Skeletal muscle satellite cell (primary cell): ENCODE measurements around the gene TMC1.

ENCODE experiments used
- H3K27me3 ChIP-seq: 2 replicates; pipeline ENCODE4 v1.7.0; 2013; ENCODE audit warnings: low read length; ENCODE audit not compliant: control insufficient read depth, insufficient read depth
- H3K36me3 ChIP-seq: 2 replicates; pipeline ENCODE4 v1.7.0; 2013; ENCODE audit warnings: mild to moderate bottlenecking, control low read depth, low read length; ENCODE audit not compliant: insufficient read depth
- H3K4me1 ChIP-seq: 2 replicates; pipeline ENCODE4 v1.7.0; 2013; ENCODE audit warnings: low read length; ENCODE audit not compliant: control insufficient read depth, insufficient read depth
- H3K4me2 ChIP-seq: 2 replicates; pipeline ENCODE4 v1.7.0; 2013; ENCODE audit warnings: mild to moderate bottlenecking, low read length
- H3K4me3 ChIP-seq: 2 replicates; pipeline ENCODE4 v1.7.0; 2013; ENCODE audit warnings: low read length
- H3K9ac ChIP-seq: 2 replicates; pipeline ENCODE4 v1.7.0; 2013; ENCODE audit warnings: mild to moderate bottlenecking, low read depth, low read length, moderate library complexity
- H3K9me3 ChIP-seq: replicated peaks from 2 replicates; pipeline ENCODE4 v1.7.0; 2013; ENCODE audit warnings: mild to moderate bottlenecking, control low read depth, low read length

Gene TMC1

GRCh38 chr9:72552356-72552755 lies 30.9 kb downstream of the TMC1 start:
- H3K9me3 ChIP-seq, result no peaks in the 10 kb centered on the region
- H3K4me3 ChIP-seq, result no peak overlapping the region
- peaks cover 20% of the 10 kb centered on the region for H3K4me1 ChIP-seq
- no peak overlapping the region for H3K4me2 ChIP-seq
- no peaks in the 10 kb centered on the region for H3K27me3 ChIP-seq
- H3K9ac ChIP-seq, result no peak overlapping the region
- no peaks in the 10 kb centered on the region for H3K36me3 ChIP-seq

- Histone ChIP-seq H3K4me3 (no peak overlapping the region), H3K36me3 (no peaks in the 10 kb centered on the region), H3K9ac (peak overlapping the region; percentile 67), H3K4me2 (peak overlapping the region; percentile 26), H3K9me3 (no peaks in the 10 kb centered on the region), H3K4me1 (peaks cover 32% of the 10 kb centered on the region), H3K27me3 (no peaks in the 10 kb centered on the region)
Measured at GRCh38 chr9:72554221-72554641, 32.8 kb downstream of the TMC1 start.

- no peaks in the 10 kb centered on the region for H3K36me3 ChIP-seq
- no peak overlapping the region for H3K4me3 ChIP-seq
- peak overlapping the region; percentile 63 for H3K9ac ChIP-seq
- H3K4me2 ChIP-seq, result peak overlapping the region; percentile 49
- no peaks in the 10 kb centered on the region for H3K27me3 ChIP-seq
- no peaks in the 10 kb centered on the region for H3K9me3 ChIP-seq
- peaks cover 32% of the 10 kb centered on the region for H3K4me1 ChIP-seq
Measured at GRCh38 chr9:72557549-72557948, 36.1 kb downstream of the TMC1 start.

- Histone ChIP-seq H3K27me3 (no peaks in the 10 kb centered on the region), H3K9me3 (no peaks in the 10 kb centered on the region), H3K9ac (no peak overlapping the region), H3K4me3 (no peak overlapping the region), H3K4me1 (peaks cover 17% of the 10 kb centered on the region), H3K36me3 (no peaks in the 10 kb centered on the region), H3K4me2 (no peak overlapping the region)
Measured at GRCh38 chr9:72560086-72560485, 38.7 kb downstream of the TMC1 start.

GRCh38 chr9:72563806-72564205 lies 42.4 kb downstream of the TMC1 start:
- Histone ChIP-seq H3K4me3 (no peak overlapping the region), H3K27me3 (no peaks in the 10 kb centered on the region), H3K9ac (no peak overlapping the region), H3K4me2 (no peak overlapping the region), H3K36me3 (no peaks in the 10 kb centered on the region), H3K9me3 (no peaks in the 10 kb centered on the region), H3K4me1 (no peaks in the 10 kb centered on the region)

- Histone ChIP-seq H3K27me3 (no peaks in the 10 kb centered on the region), H3K4me3 (no peak overlapping the region), H3K9me3 (no peaks in the 10 kb centered on the region), H3K4me2 (no peak overlapping the region), H3K36me3 (no peaks in the 10 kb centered on the region), H3K9ac (no peak overlapping the region), H3K4me1 (no peaks in the 10 kb centered on the region)
Measured at GRCh38 chr9:72564479-72565281, 43.3 kb downstream of the TMC1 start.

- Histone ChIP-seq H3K27me3 (no peaks in the 10 kb centered on the region), H3K4me1 (no peaks in the 10 kb centered on the region), H3K36me3 (no peaks in the 10 kb centered on the region), H3K9ac (no peak overlapping the region), H3K9me3 (no peaks in the 10 kb centered on the region), H3K4me2 (no peak overlapping the region), H3K4me3 (no peak overlapping the region)
Measured at GRCh38 chr9:72565535-72565934, 44.1 kb downstream of the TMC1 start.

- Histone ChIP-seq H3K9ac (no peak overlapping the region), H3K4me3 (no peak overlapping the region), H3K4me1 (peaks cover 30% of the 10 kb centered on the region), H3K9me3 (no peaks in the 10 kb centered on the region), H3K4me2 (no peak overlapping the region), H3K36me3 (no peaks in the 10 kb centered on the region), H3K27me3 (no peaks in the 10 kb centered on the region)
Measured at GRCh38 chr9:72574156-72574810, 52.9 kb downstream of the TMC1 start.

GRCh38 chr9:72575666-72576065 lies 54.3 kb downstream of the TMC1 start:
- H3K27me3 ChIP-seq, result no peaks in the 10 kb centered on the region
- H3K4me3 ChIP-seq, result no peak overlapping the region
- H3K9me3 ChIP-seq, result no peaks in the 10 kb centered on the region
- H3K9ac ChIP-seq, result no peak overlapping the region
- H3K4me2 ChIP-seq, result no peak overlapping the region
- peaks cover 43% of the 10 kb centered on the region for H3K4me1 ChIP-seq
- no peaks in the 10 kb centered on the region for H3K36me3 ChIP-seq

- H3K9me3 ChIP-seq, result no peaks in the 10 kb centered on the region
- peaks cover 48% of the 10 kb centered on the region for H3K4me1 ChIP-seq
- no peaks in the 10 kb centered on the region for H3K36me3 ChIP-seq
- no peak overlapping the region for H3K9ac ChIP-seq
- no peaks in the 10 kb centered on the region for H3K27me3 ChIP-seq
- H3K4me3 ChIP-seq, result no peak overlapping the region
- no peak overlapping the region for H3K4me2 ChIP-seq
Measured at GRCh38 chr9:72576087-72576486, 54.7 kb downstream of the TMC1 start.

- no peaks in the 10 kb centered on the region for H3K36me3 ChIP-seq
- peak overlapping the region; percentile 36 for H3K4me2 ChIP-seq
- peak overlapping the region; percentile 25 for H3K9ac ChIP-seq
- H3K4me1 ChIP-seq, result peaks cover 56% of the 10 kb centered on the region
- no peaks in the 10 kb centered on the region for H3K27me3 ChIP-seq
- H3K4me3 ChIP-seq, result no peak overlapping the region
- no peaks in the 10 kb centered on the region for H3K9me3 ChIP-seq
Measured at GRCh38 chr9:72577212-72577753, 55.9 kb downstream of the TMC1 start.
